ENCODE data around the gene LTBP3.

Gene LTBP3

GRCh38 chr11:65529475-65530156 is 28.5 kb downstream of the LTBP3 start:
- ChIA-PET POLR2A (no interaction called here), CTCF (interaction anchor here (0.9 kb wide), 1 partner anchor 12 kb away, joined by 3 read pairs; no protein-coding TSS in a partner anchor)
- TF ChIP-seq NFRKB (IDR thresholded peaks at IDR 0.05) (no peak), TARDBP (IDR thresholded peaks at IDR 0.05) (no peak), HDGF (IDR thresholded peaks at IDR 0.05; ENCODE audit: borderline replicate concordance) (no peak), SP1 (IDR thresholded peaks at IDR 0.05) (no peak), CTBP1 (IDR thresholded peaks at IDR 0.05; ENCODE audit: borderline replicate concordance) (no peak)
- no peak for DNase-seq (ENCODE audit: extremely low spot score)

DNA sequence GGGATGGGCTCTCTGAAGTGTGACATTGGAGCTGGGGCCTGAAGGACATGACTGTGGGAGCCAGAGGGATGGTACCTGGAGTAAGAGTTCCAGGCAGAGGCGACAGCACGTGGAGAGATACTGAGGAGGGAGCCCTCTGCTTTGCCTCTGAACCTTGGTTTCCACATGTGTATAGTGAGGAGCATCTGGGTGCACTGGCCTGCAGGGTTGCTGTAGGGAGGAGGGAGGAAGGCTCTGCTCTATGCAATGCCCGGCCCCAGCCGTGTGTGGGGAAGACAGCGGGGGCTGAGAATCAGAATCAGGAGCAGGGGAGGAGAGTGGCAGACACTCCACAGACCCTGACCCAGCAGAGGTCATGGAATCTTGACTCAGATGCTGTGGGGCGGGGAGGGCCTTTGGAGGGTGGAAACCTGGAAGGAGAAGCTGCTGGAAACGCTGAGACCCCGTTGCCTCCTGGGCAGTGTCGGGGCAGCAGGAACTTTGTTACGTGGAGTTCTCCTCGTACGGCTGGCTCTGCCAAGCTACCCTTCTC is 29.3 kb downstream of the LTBP3 start:
- ChIA-PET CTCF (no interaction called here), POLR2A (no interaction called here)

GRCh38 chr11:65526744-65527143 is 31.4 kb downstream of the LTBP3 start:
- POLR2A ChIA-PET: interaction anchor here (1.1 to 1.6 kb wide), 2 partner anchors 10 to 41 kb away, joined by 3 to 5 read pairs; no protein-coding TSS in a partner anchor
- CTCF ChIA-PET: interaction anchor here (2.0 kb wide), 1 partner anchor 14 kb away, joined by 5 read pairs; no protein-coding TSS in a partner anchor
- TF ChIP-seq CTBP1 (IDR thresholded peaks at IDR 0.05; ENCODE audit: borderline replicate concordance) (no peak), TARDBP (IDR thresholded peaks at IDR 0.05) (no peak), L3MBTL2 (conservative IDR thresholded peaks at IDR 0.05) (no peak), LEF1 (IDR thresholded peaks at IDR 0.05; ENCODE audit: borderline replicate concordance) (no peak), FOXA1 (IDR thresholded peaks at IDR 0.05) (no peak), SUZ12 (IDR thresholded peaks at IDR 0.05) (no peak), ELF4 (IDR thresholded peaks at IDR 0.05) (no peak), NFRKB (IDR thresholded peaks at IDR 0.05) (no peak), SP1 (IDR thresholded peaks at IDR 0.05) (no peak), BHLHE40 (IDR thresholded peaks at IDR 0.05; ENCODE audit: borderline replicate concordance) (no peak)
- no peak for DNase-seq (ENCODE audit: extremely low spot score)

More for the DNA sequence above, 29.3 kb downstream of the LTBP3 start:
- TF ChIP-seq LEF1 (IDR thresholded peaks at IDR 0.05; ENCODE audit: borderline replicate concordance) (no peak), FOXA1 (IDR thresholded peaks at IDR 0.05) (no peak), ZNF384 (IDR thresholded peaks at IDR 0.05) (no peak), FOXK2 (IDR thresholded peaks at IDR 0.05) (no peak), HDGF (IDR thresholded peaks at IDR 0.05; ENCODE audit: borderline replicate concordance) (no peak), FOXM1 (IDR thresholded peaks at IDR 0.05; ENCODE audit: borderline replicate concordance) (no peak), ARNT (IDR thresholded peaks at IDR 0.05) (no peak), SUZ12 (IDR thresholded peaks at IDR 0.05) (no peak), TARDBP (IDR thresholded peaks at IDR 0.05) (no peak), CTBP1 (IDR thresholded peaks at IDR 0.05; ENCODE audit: borderline replicate concordance) (no peak), NFRKB (IDR thresholded peaks at IDR 0.05) (no peak), L3MBTL2 (conservative IDR thresholded peaks at IDR 0.05) (no peak), SP1 (IDR thresholded peaks at IDR 0.05) (no peak), ELF4 (IDR thresholded peaks at IDR 0.05) (no peak), BHLHE40 (IDR thresholded peaks at IDR 0.05; ENCODE audit: borderline replicate concordance) (no peak)
- TF ChIP-seq, protein P1, sequence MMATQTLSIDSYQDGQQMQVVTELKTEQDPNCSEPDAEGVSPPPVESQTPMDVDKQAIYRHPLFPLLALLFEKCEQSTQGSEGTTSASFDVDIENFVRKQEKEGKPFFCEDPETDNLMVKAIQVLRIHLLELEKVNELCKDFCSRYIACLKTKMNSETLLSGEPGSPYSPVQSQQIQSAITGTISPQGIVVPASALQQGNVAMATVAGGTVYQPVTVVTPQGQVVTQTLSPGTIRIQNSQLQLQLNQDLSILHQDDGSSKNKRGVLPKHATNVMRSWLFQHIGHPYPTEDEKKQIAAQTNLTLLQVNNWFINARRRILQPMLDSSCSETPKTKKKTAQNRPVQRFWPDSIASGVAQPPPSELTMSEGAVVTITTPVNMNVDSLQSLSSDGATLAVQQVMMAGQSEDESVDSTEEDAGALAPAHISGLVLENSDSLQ (IDR thresholded peaks at IDR 0.05): no peak
- no peak for DNase-seq (ENCODE audit: extremely low spot score)

DNA sequence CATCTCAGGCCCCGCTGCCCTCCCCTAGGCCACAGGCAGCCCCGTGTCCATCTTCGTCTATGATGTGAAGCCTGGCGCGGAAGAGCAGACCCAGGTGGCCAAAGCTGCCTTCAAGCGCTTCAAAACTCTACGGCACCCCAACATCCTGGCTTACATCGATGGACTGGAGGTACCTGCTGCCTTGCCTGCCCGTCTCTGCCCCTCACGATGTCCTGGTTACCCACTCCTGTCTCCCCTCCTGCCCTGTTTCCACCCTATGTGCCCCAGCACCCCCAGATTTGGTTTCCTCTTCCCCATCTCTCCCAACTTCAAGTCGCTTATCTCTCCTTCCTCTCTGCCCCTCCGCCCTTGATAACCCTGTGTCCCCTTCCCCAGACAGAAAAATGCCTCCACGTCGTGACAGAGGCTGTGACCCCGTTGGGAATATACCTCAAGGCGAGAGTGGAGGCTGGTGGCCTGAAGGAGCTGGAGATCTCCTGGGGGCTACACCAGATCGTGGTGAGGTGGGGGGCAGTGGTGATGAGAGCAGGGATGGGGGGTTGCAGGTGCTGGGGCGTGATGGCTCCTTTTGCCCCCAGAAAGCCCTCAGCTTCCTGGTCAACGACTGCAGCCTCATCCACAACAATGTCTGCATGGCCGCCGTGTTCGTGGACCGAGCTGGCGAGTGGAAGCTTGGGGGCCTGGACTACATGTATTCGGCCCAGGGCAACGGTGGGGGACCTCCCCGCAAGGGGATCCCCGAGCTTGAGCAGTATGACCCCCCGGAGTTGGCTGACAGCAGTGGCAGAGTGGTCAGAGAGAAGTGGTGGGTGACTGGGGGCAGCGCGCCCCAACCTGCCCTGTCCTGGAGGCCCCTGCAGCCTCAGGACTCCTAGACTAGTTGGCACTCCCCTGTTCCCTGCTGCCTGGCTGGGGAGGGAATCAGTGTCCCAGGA is 32.3 kb downstream of the LTBP3 start:
- CTCF ChIA-PET: interaction anchor here (2.0 kb wide), 1 partner anchor 15 kb away, joined by 5 read pairs; no protein-coding TSS in a partner anchor
- DNase-seq (ENCODE audit: extremely low spot score): no peak
- POLR2A ChIA-PET: interaction anchor here (1.1 to 2.9 kb wide), 13 partner anchors 11 to 192 kb away, joined by 3 to 9 read pairs (median 5); partner anchors contain the start of genes DPF2, FAM89B, MALAT1 and NEAT1
- TF ChIP-seq SUZ12 (IDR thresholded peaks at IDR 0.05) (no peak), ZNF384 (IDR thresholded peaks at IDR 0.05) (no peak), L3MBTL2 (conservative IDR thresholded peaks at IDR 0.05) (peak; percentile 19; the same call in 1 of the 2 replicates), CTBP1 (IDR thresholded peaks at IDR 0.05; ENCODE audit: borderline replicate concordance) (no peak), SP1 (IDR thresholded peaks at IDR 0.05) (no peak)

GRCh38 chr11:65524741-65525545 is 33.2 kb downstream of the LTBP3 start, which contains the start of gene SCYL1:
Gene SCYL1 (plus strand): TSS chr11:65525083. CDS start chr11:65525154, 71 bp downstream.
- ChIA-PET POLR2A (interaction anchor here (0.6 to 2.9 kb wide), 17 partner anchors 9 to 263 kb away, joined by 3 to 9 read pairs (median 5); partner anchors contain the start of genes DPF2, FAM89B, MALAT1 and NEAT1), CTCF (interaction anchor here (1.5 to 2.0 kb wide), 2 partner anchors 16 to 27 kb away, joined by 3 to 5 read pairs; no protein-coding TSS in a partner anchor)
- TF ChIP-seq TARDBP (IDR thresholded peaks at IDR 0.05) (no peak), ARNT (IDR thresholded peaks at IDR 0.05) (no peak), LEF1 (IDR thresholded peaks at IDR 0.05; ENCODE audit: borderline replicate concordance) (no peak), L3MBTL2 (conservative IDR thresholded peaks at IDR 0.05) (no peak), NFRKB (IDR thresholded peaks at IDR 0.05) (no peak), CTBP1 (IDR thresholded peaks at IDR 0.05; ENCODE audit: borderline replicate concordance) (no peak), SUZ12 (IDR thresholded peaks at IDR 0.05) (no peak), HDGF (IDR thresholded peaks at IDR 0.05; ENCODE audit: borderline replicate concordance) (no peak), FOXM1 (IDR thresholded peaks at IDR 0.05; ENCODE audit: borderline replicate concordance) (no peak), ZNF384 (IDR thresholded peaks at IDR 0.05) (no peak), SP1 (IDR thresholded peaks at IDR 0.05) (no peak), BHLHE40 (IDR thresholded peaks at IDR 0.05; ENCODE audit: borderline replicate concordance) (no peak), FOXA1 (IDR thresholded peaks at IDR 0.05) (no peak), FOXK2 (IDR thresholded peaks at IDR 0.05) (no peak), ELF4 (IDR thresholded peaks at IDR 0.05) (no peak)
- TF ChIP-seq, protein P1 (IDR thresholded peaks at IDR 0.05): no peak
- peak; percentile 95 for DNase-seq (ENCODE audit: extremely low spot score)

Measured in HEK293T (cell line).